Astrocyte (in vitro differentiated cells and primary cell): ENCODE data around the gene LAMB4. TPM values are rescaled to one million over a fixed set of nuclear protein-coding genes. Genes with fewer than 3 reads are reported as not detected.

Source experiments
- DNase-seq: peaks from one replicate; pipeline ENCODE4 v3.0.0-alpha.2; 2010; ENCODE audit warnings: low read depth
- FAIRE-seq: peaks from 2 replicates; lab custom pipeline; 2011; peaks lifted over from hg19 to GRCh38; lab: Jason Lieb, UNC
- H2AFZ ChIP-seq: 2 replicates; pipeline ENCODE4 v1.6.0; 2012; ENCODE audit warnings: low read depth, low read length, inconsistent platforms
- H3K27ac ChIP-seq: 2 replicates; pipeline ENCODE4 v1.5.1; 2011; ENCODE audit warnings: low read depth, low read length, inconsistent platforms
- H3K27me3 ChIP-seq: 2 replicates; pipeline ENCODE4 v1.6.0; 2011; ENCODE audit warnings: low read length, inconsistent platforms; ENCODE audit not compliant: insufficient read depth
- H3K36me3 ChIP-seq: 2 replicates; pipeline ENCODE4 v1.5.1; 2011; ENCODE audit warnings: low read length, inconsistent platforms; ENCODE audit not compliant: insufficient read depth
- H3K4me1 ChIP-seq: 2 replicates; pipeline ENCODE4 v1.5.1; 2011; ENCODE audit warnings: low read length, inconsistent platforms; ENCODE audit not compliant: insufficient read depth
- H3K4me2 ChIP-seq: 2 replicates; pipeline ENCODE4 v1.6.0; 2012; ENCODE audit warnings: low read length, inconsistent platforms
- H3K4me3 ChIP-seq: 2 replicates; pipeline ENCODE4 v1.5.1; 2011; ENCODE audit warnings: low read depth, mild to moderate bottlenecking, low read length, inconsistent platforms; ENCODE audit not compliant: insufficient read depth
- H3K79me2 ChIP-seq: 2 replicates; pipeline ENCODE4 v1.6.0; 2012; ENCODE audit warnings: mild to moderate bottlenecking, low read length, inconsistent platforms; ENCODE audit not compliant: insufficient read depth
- H3K9ac ChIP-seq: 2 replicates; pipeline ENCODE4 v1.6.0; 2012; ENCODE audit warnings: mild to moderate bottlenecking, low read length, inconsistent platforms
- H3K9me3 ChIP-seq: 2 replicates; pipeline ENCODE4 v1.5.1; 2012; ENCODE audit warnings: low read depth, mild to moderate bottlenecking, low read length, inconsistent platforms; ENCODE audit not compliant: insufficient read depth
- H4K20me1 ChIP-seq: 2 replicates; pipeline ENCODE4 v1.6.0; 2012; ENCODE audit warnings: low read length, inconsistent platforms; ENCODE audit not compliant: insufficient read depth
- H3K27ac Mint-ChIP-seq: one replicate; pipeline ENCODE4 v1.8.0; 2021; ENCODE audit warnings: mild to moderate bottlenecking, mixed read lengths; ENCODE audit not compliant: unreplicated experiment
- H3K27me3 Mint-ChIP-seq: one replicate; pipeline ENCODE4 v1.8.0; 2021; ENCODE audit warnings: low read depth, mixed read lengths; ENCODE audit not compliant: unreplicated experiment
- H3K36me3 Mint-ChIP-seq: one replicate; pipeline ENCODE4 v1.8.0; 2021; ENCODE audit warnings: low read depth, mixed read lengths; ENCODE audit not compliant: unreplicated experiment
- H3K4me1 Mint-ChIP-seq: one replicate; pipeline ENCODE4 v1.8.0; 2021; ENCODE audit warnings: low read depth, mixed read lengths; ENCODE audit not compliant: unreplicated experiment
- H3K4me3 Mint-ChIP-seq: one replicate; pipeline ENCODE4 v1.8.0; 2021; ENCODE audit warnings: mild to moderate bottlenecking, moderate library complexity, mixed read lengths; ENCODE audit not compliant: unreplicated experiment
- H3K9me3 Mint-ChIP-seq: one replicate; pipeline ENCODE4 v1.8.0; 2021; ENCODE audit warnings: mild to moderate bottlenecking, mixed read lengths; ENCODE audit not compliant: unreplicated experiment
- EZH2 ChIP-seq: IDR thresholded peaks from 2 replicates; pipeline ENCODE4 v1.6.1; 2012; ENCODE audit warnings: mild to moderate bottlenecking, low read length, inconsistent platforms; ENCODE audit not compliant: insufficient read depth
- total RNA-seq: library from RNA; stranded (reverse); gene quantifications from 2 replicates; pipeline ENCODE4 v1.2.1, GENCODE V29; 2021
- TF ChIP-seq, protein P1 (sequence below): IDR thresholded peaks from 2 replicates; pipeline ENCODE4 v1.5.1; 2011; ENCODE audit warnings: low read depth, mild to moderate bottlenecking, inconsistent platforms, low read length, moderate library complexity; ENCODE audit not compliant: insufficient read depth

LAMB4 gene
- total RNA-seq, 1 donor from 2014 or later, result 0.16 TPM

DNA sequence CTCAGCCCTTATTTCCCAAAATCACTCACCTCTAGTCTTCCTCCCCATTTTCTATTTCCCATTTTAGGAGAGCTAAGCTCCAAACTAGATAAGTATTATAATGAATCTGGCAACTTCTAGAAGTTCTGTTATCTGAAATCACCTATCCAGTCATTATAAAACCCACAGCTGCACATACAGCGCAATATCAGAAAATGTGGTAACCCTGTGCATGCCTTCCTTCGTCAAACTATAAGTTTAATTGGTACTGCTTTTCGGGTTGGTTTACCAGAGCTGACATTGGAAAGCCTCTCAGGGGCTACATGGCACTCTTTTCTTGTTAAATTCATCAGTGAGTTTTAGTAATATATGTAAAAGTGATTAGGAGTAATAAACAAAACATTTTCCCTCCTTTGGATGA, 1.6 kb downstream of the LAMB4 start:
- Mint-ChIP-seq H3K4me1 (peaks cover 8% of the 10 kb centered on the region), H3K27me3 (peaks cover 6% of the 10 kb centered on the region), H3K4me3 (no peak overlapping the region), H3K9me3 (no peaks in the 10 kb centered on the region), H3K36me3 (no peaks in the 10 kb centered on the region), H3K27ac (no peak overlapping the region)
- Histone ChIP-seq H3K4me1 (peaks cover 8% of the 10 kb centered on the region), H3K27me3 (no peaks in the 10 kb centered on the region), H3K9me3 (no peaks in the 10 kb centered on the region), H3K79me2 (no peaks in the 10 kb centered on the region), H3K36me3 (no peaks in the 10 kb centered on the region), H3K9ac (no peak overlapping the region), H2AFZ (no peak overlapping the region), H3K27ac (no peak overlapping the region), H3K4me3 (no peak overlapping the region), H4K20me1 (no peaks in the 10 kb centered on the region), H3K4me2 (no peak overlapping the region)
- TF ChIP-seq, protein P1, sequence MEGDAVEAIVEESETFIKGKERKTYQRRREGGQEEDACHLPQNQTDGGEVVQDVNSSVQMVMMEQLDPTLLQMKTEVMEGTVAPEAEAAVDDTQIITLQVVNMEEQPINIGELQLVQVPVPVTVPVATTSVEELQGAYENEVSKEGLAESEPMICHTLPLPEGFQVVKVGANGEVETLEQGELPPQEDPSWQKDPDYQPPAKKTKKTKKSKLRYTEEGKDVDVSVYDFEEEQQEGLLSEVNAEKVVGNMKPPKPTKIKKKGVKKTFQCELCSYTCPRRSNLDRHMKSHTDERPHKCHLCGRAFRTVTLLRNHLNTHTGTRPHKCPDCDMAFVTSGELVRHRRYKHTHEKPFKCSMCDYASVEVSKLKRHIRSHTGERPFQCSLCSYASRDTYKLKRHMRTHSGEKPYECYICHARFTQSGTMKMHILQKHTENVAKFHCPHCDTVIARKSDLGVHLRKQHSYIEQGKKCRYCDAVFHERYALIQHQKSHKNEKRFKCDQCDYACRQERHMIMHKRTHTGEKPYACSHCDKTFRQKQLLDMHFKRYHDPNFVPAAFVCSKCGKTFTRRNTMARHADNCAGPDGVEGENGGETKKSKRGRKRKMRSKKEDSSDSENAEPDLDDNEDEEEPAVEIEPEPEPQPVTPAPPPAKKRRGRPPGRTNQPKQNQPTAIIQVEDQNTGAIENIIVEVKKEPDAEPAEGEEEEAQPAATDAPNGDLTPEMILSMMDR, result no peak
- TF ChIP-seq EZH2, result no peak
- FAIRE-seq (no peak), DNase-seq (no peak)

DNA sequence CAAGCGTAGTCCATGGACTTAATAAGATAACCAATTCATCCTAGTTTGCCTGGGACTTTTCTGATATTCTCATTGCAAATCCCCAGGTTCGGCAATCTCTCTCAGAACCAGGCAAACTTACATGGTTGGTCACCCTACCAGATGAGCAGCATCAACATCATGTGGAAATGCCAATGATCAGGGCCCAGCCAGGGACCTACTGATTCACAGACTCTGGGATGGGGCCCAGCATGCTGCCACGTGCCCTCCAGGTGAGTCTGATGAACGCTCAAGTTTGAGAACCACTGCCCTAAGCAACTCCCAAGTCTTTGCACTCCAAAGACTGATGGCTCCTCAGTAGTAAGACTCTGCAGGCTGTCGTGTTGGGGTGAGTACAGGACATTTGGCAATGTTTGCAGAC, 2.7 kb downstream of the LAMB4 start:
- Mint-ChIP-seq H3K4me3 (no peak overlapping the region), H3K27ac (peak overlapping the region; percentile 37), H3K4me1 (peaks cover 4% of the 10 kb centered on the region), H3K36me3 (no peaks in the 10 kb centered on the region), H3K9me3 (no peaks in the 10 kb centered on the region), H3K27me3 (peaks cover 6% of the 10 kb centered on the region)
- no peak for TF ChIP-seq EZH2
- H3K79me2 ChIP-seq, result no peaks in the 10 kb centered on the region
- no peak overlapping the region for H3K4me2 ChIP-seq
- H3K27me3 ChIP-seq, result no peaks in the 10 kb centered on the region
- H2AFZ ChIP-seq, result no peak overlapping the region
- H3K36me3 ChIP-seq, result no peaks in the 10 kb centered on the region
- no peak overlapping the region for H3K4me3 ChIP-seq
- no peaks in the 10 kb centered on the region for H3K9me3 ChIP-seq
- FAIRE-seq, result no peak
- H4K20me1 ChIP-seq, result no peaks in the 10 kb centered on the region
- no peak overlapping the region for H3K27ac ChIP-seq
- no peak overlapping the region for H3K9ac ChIP-seq
- DNase-seq, result no peak
- H3K4me1 ChIP-seq, result peaks cover 2% of the 10 kb centered on the region

DNA sequence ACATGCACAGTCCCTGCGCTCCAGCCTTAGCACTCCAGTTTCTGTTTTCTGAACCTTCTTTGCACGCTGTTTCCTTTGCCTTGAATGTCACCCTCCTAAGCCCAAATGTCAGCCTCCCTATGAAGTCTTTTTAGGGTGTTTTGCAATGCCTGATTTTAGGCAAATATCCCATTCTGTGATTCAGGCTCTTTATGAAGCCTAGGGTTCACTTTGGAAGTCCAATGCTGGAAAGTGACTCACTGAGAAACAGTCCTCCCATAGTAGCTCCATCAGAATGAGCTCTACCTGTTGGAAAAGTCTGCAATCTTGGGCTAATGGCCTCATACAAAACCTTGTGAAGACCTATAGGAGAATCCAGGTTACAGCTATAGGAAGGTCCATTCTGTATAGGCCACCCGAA, 5.3 kb downstream of the LAMB4 start:
- FAIRE-seq (no peak), DNase-seq (no peak)
- no peaks in the 10 kb centered on the region for H3K36me3 ChIP-seq
- TF ChIP-seq, protein P1, result no peak
- TF ChIP-seq EZH2, result no peak
- H2AFZ ChIP-seq, result no peak overlapping the region
- H3K4me2 ChIP-seq, result no peak overlapping the region
- Mint-ChIP-seq H3K27me3 (peaks cover 3% of the 10 kb centered on the region), H3K4me3 (no peak overlapping the region), H3K36me3 (no peaks in the 10 kb centered on the region), H3K4me1 (no peaks in the 10 kb centered on the region), H3K27ac (no peak overlapping the region), H3K9me3 (no peaks in the 10 kb centered on the region)
- no peaks in the 10 kb centered on the region for H3K9me3 ChIP-seq
- no peak overlapping the region for H3K9ac ChIP-seq
- H3K4me1 ChIP-seq, result no peaks in the 10 kb centered on the region
- H3K27ac ChIP-seq, result no peak overlapping the region
- H4K20me1 ChIP-seq, result no peaks in the 10 kb centered on the region
- H3K4me3 ChIP-seq, result no peak overlapping the region
- H3K79me2 ChIP-seq, result no peaks in the 10 kb centered on the region
- no peaks in the 10 kb centered on the region for H3K27me3 ChIP-seq
